ENCODE results near the gene OR10C1.

GRCh38 chr6:29439006-29439405 is at the start of gene OR10C1:
- TF ChIP-seq CTCF (conservative IDR thresholded peaks at IDR 0.05; ENCODE audit: low read length) (no peak), EZH2phosphoT487 (IDR thresholded peaks at IDR 0.05; ENCODE audit: borderline replicate concordance) (no peak)
